H1 (cell line): ENCODE results near the gene SPAG4. TPM values are rescaled to one million over a fixed set of nuclear protein-coding genes. Genes with fewer than 3 reads are reported as not detected.
A peak's percentile ranks its signal among the peaks of the same experiment; 100 is the strongest.

Experiments used
- ASH2L ChIP-seq: fragments of 200-600, 300-600 bp; sonication (generic); IDR thresholded peaks from one replicate; pipeline ENCODE4 v1.7.1; 2017; ENCODE audit warnings: low read length
- ZNF274 ChIP-seq: IDR thresholded peaks from 2 replicates; pipeline ENCODE4 v1.7.0; 2012; ENCODE audit warnings: low read length, borderline replicate concordance; ENCODE audit errors: extremely low read depth
- polyA plus RNA-seq, 7 experiments: library from polyadenylated mRNA; depleted of rRNA in 3 of 7; stranded (reverse) in 5 of 7; unstranded in 2 of 7; fragments of >200 nt in 5 of 7; fragments of 200-250 nt in 2 of 7; gene quantifications; 1 replicate in 5 of 7; 2 replicates in 1 of 7; 4 replicates in 1 of 7; pipeline versions ENCODE4 v1.2.1 to v1.2.3, GENCODE V29; 2011 to 2013; ENCODE audit warnings: missing spikeins in 2 of 7, mixed read lengths in 2 of 7
- total RNA-seq: library from RNA; stranded (reverse); fragmentation: NEBNext Ultra II Directional; extraction: Animal tissue kit (Norgen Biotek cat#: 25700); gene quantifications from 2 replicates; pipeline ENCODE4 v1.2.1, GENCODE V29; 2021
- TF ChIP-seq, protein P1 (sequence below): fragments of 300-600 bp; sonication (generic); IDR thresholded peaks from 2 replicates; pipeline ENCODE4 v1.7.1; 2012; ENCODE audit warnings: low read length, moderate library complexity, mild to moderate bottlenecking, inconsistent platforms; ENCODE audit not compliant: insufficient replicate concordance
- TF ChIP-seq, protein P2 (sequence below): IDR thresholded peaks from 2 replicates; pipeline ENCODE4 v1.6.1; 2012; ENCODE audit warnings: inconsistent platforms
- TF ChIP-seq, protein P3 (sequence below): IDR thresholded peaks from 2 replicates; pipeline ENCODE4 v1.6.1; 2012; ENCODE audit warnings: low read length, inconsistent platforms

The SPAG4 gene
- total and polyA plus RNA-seq, 2 of the 8 experiments (the other 6 are each of a cell fraction or from before 2014, with no cell fraction given): 2.4 to 6.0 TPM

- TF ChIP-seq, protein P1, sequence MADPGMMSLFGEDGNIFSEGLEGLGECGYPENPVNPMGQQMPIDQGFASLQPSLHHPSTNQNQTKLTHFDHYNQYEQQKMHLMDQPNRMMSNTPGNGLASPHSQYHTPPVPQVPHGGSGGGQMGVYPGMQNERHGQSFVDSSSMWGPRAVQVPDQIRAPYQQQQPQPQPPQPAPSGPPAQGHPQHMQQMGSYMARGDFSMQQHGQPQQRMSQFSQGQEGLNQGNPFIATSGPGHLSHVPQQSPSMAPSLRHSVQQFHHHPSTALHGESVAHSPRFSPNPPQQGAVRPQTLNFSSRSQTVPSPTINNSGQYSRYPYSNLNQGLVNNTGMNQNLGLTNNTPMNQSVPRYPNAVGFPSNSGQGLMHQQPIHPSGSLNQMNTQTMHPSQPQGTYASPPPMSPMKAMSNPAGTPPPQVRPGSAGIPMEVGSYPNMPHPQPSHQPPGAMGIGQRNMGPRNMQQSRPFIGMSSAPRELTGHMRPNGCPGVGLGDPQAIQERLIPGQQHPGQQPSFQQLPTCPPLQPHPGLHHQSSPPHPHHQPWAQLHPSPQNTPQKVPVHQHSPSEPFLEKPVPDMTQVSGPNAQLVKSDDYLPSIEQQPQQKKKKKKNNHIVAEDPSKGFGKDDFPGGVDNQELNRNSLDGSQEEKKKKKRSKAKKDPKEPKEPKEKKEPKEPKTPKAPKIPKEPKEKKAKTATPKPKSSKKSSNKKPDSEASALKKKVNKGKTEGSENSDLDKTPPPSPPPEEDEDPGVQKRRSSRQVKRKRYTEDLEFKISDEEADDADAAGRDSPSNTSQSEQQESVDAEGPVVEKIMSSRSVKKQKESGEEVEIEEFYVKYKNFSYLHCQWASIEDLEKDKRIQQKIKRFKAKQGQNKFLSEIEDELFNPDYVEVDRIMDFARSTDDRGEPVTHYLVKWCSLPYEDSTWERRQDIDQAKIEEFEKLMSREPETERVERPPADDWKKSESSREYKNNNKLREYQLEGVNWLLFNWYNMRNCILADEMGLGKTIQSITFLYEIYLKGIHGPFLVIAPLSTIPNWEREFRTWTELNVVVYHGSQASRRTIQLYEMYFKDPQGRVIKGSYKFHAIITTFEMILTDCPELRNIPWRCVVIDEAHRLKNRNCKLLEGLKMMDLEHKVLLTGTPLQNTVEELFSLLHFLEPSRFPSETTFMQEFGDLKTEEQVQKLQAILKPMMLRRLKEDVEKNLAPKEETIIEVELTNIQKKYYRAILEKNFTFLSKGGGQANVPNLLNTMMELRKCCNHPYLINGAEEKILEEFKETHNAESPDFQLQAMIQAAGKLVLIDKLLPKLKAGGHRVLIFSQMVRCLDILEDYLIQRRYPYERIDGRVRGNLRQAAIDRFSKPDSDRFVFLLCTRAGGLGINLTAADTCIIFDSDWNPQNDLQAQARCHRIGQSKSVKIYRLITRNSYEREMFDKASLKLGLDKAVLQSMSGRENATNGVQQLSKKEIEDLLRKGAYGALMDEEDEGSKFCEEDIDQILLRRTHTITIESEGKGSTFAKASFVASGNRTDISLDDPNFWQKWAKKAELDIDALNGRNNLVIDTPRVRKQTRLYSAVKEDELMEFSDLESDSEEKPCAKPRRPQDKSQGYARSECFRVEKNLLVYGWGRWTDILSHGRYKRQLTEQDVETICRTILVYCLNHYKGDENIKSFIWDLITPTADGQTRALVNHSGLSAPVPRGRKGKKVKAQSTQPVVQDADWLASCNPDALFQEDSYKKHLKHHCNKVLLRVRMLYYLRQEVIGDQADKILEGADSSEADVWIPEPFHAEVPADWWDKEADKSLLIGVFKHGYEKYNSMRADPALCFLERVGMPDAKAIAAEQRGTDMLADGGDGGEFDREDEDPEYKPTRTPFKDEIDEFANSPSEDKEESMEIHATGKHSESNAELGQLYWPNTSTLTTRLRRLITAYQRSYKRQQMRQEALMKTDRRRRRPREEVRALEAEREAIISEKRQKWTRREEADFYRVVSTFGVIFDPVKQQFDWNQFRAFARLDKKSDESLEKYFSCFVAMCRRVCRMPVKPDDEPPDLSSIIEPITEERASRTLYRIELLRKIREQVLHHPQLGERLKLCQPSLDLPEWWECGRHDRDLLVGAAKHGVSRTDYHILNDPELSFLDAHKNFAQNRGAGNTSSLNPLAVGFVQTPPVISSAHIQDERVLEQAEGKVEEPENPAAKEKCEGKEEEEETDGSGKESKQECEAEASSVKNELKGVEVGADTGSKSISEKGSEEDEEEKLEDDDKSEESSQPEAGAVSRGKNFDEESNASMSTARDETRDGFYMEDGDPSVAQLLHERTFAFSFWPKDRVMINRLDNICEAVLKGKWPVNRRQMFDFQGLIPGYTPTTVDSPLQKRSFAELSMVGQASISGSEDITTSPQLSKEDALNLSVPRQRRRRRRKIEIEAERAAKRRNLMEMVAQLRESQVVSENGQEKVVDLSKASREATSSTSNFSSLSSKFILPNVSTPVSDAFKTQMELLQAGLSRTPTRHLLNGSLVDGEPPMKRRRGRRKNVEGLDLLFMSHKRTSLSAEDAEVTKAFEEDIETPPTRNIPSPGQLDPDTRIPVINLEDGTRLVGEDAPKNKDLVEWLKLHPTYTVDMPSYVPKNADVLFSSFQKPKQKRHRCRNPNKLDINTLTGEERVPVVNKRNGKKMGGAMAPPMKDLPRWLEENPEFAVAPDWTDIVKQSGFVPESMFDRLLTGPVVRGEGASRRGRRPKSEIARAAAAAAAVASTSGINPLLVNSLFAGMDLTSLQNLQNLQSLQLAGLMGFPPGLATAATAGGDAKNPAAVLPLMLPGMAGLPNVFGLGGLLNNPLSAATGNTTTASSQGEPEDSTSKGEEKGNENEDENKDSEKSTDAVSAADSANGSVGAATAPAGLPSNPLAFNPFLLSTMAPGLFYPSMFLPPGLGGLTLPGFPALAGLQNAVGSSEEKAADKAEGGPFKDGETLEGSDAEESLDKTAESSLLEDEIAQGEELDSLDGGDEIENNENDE: no peak
- TF ChIP-seq ASH2L (peak; percentile 12), ZNF274 (no peak)
- TF ChIP-seq, protein P2, sequence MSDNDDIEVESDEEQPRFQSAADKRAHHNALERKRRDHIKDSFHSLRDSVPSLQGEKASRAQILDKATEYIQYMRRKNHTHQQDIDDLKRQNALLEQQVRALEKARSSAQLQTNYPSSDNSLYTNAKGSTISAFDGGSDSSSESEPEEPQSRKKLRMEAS: peak; percentile 48; the same call in 1 of the 2 replicates
- TF ChIP-seq, protein P3, sequence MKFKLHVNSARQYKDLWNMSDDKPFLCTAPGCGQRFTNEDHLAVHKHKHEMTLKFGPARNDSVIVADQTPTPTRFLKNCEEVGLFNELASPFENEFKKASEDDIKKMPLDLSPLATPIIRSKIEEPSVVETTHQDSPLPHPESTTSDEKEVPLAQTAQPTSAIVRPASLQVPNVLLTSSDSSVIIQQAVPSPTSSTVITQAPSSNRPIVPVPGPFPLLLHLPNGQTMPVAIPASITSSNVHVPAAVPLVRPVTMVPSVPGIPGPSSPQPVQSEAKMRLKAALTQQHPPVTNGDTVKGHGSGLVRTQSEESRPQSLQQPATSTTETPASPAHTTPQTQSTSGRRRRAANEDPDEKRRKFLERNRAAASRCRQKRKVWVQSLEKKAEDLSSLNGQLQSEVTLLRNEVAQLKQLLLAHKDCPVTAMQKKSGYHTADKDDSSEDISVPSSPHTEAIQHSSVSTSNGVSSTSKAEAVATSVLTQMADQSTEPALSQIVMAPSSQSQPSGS: no peak
Measured at GRCh38 chr20:35663516-35664465, 48.2 kb downstream of the SPAG4 start (continued).
